Measurements from ENCODE around the gene ST6GALNAC2.

DNA sequence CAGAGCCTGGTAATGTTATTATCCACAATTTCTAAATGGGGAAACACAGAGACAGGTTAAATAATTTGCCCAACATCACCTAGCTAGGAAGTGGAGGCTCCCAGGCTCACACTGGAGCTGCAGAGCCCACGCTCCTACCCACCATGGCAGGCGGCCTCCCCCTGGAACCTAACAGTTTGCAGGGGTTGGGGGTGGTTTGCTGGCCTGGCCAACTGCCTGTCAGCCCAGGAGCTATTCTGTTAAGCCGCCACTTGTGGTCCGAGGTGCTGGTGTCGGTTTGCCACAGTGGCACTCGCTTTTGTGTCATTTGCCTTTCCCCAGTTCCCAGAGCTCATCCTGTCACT is 42.2 kb downstream of the ST6GALNAC2 start:
- TF ChIP-seq POLR2AphosphoS5 (IDR thresholded peaks at IDR 0.05), result no peak
- no peak for TF ChIP-seq CTCF (IDR thresholded peaks at IDR 0.05)
- TF ChIP-seq EP300 (IDR thresholded peaks at IDR 0.05; ENCODE audit: low read depth), result no peak
